ENCODE results near the gene GTPBP10.

Gene GTPBP10

GRCh38 chr7:90433221-90433620 lies 86.7 kb downstream of the GTPBP10 start:
- DNase-seq, result no peak

All from NCI-H187 (cell line).